ENCODE data around the gene PRAMEF20. TPM values are rescaled to one million over a fixed set of nuclear protein-coding genes. Genes with fewer than 3 reads are reported as not detected.

PRAMEF20 gene
- total RNA-seq, 2 donors from 2014 or later = not detected

DNA sequence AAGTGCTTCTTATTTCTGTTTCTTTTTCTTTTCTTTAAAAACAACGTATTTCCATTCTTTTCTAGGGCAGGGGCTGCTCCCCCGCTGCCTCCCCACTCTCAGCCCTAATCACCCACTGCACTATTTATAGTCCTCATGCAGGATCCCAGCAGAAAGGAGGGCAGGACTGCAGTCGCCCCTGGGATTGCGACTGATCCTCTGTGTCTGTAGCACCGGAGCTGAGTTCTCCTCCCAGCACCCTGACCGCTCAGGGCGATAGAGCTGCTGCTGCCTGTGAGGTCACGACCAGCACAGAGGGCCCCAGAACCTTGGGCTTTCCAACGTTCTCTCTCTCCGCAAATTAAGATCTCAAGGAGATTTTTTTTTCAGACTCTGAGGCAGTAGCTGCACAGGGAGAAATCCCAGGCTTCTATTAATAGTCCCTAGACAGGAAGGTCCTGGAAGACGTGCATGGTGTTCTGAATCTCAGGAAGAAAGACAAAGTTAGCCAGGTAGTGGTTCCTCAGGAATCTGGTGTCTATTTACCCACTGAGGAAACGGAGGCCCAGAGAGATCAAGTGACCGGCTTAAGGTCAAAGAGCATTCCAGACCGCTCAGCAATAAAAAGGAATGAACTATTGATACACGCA is 46.8 kb downstream of the PRAMEF20 start:
- Histone ChIP-seq H3K4me1 (ENCODE audit: control insufficient read depth, insufficient read depth, low read length) (no peaks in the 10 kb centered on the region), H3K9ac (ENCODE audit: extremely low read depth, low read length, poor library complexity, severe bottlenecking) (no peak overlapping the region), H3K9me3 (ENCODE audit: control insufficient read depth, low read length) (no peaks in the 10 kb centered on the region), H3K27me3 (ENCODE audit: control insufficient read depth, insufficient read depth, low read length, poor library complexity, severe bottlenecking) (no peaks in the 10 kb centered on the region), H3K4me3 (ENCODE audit: low read length) (no peak overlapping the region), H3K27ac (ENCODE audit: low read depth, low read length) (no peak overlapping the region), H3K36me3 (ENCODE audit: control insufficient read depth, insufficient read depth, low read length) (no peaks in the 10 kb centered on the region)
- TF ChIP-seq, protein P1, sequence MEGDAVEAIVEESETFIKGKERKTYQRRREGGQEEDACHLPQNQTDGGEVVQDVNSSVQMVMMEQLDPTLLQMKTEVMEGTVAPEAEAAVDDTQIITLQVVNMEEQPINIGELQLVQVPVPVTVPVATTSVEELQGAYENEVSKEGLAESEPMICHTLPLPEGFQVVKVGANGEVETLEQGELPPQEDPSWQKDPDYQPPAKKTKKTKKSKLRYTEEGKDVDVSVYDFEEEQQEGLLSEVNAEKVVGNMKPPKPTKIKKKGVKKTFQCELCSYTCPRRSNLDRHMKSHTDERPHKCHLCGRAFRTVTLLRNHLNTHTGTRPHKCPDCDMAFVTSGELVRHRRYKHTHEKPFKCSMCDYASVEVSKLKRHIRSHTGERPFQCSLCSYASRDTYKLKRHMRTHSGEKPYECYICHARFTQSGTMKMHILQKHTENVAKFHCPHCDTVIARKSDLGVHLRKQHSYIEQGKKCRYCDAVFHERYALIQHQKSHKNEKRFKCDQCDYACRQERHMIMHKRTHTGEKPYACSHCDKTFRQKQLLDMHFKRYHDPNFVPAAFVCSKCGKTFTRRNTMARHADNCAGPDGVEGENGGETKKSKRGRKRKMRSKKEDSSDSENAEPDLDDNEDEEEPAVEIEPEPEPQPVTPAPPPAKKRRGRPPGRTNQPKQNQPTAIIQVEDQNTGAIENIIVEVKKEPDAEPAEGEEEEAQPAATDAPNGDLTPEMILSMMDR (conservative IDR thresholded peaks at IDR 0.05) = no peak
- peaks cover 4% of the 10 kb centered on the region for H3K27me3 Mint-ChIP-seq (ENCODE audit: insufficient read depth)
- no peaks in the 10 kb centered on the region for H3K4me1 Mint-ChIP-seq
- 67 to 76% methylated on average over 14 to 15 of the region's 15 CpGs for WGBS, 2 experiments (ENCODE audit: insufficient coverage in 1 of 2, insufficient read length in 1 of 2)
- H3K9me3 Mint-ChIP-seq = peaks cover 73% of the 10 kb centered on the region
- no peak overlapping the region for H3K4me3 Mint-ChIP-seq
- H3K27ac Mint-ChIP-seq = no peak overlapping the region
- H3K36me3 Mint-ChIP-seq (ENCODE audit: low read depth) = no peaks in the 10 kb centered on the region
- DNase-seq = no peak

DNA sequence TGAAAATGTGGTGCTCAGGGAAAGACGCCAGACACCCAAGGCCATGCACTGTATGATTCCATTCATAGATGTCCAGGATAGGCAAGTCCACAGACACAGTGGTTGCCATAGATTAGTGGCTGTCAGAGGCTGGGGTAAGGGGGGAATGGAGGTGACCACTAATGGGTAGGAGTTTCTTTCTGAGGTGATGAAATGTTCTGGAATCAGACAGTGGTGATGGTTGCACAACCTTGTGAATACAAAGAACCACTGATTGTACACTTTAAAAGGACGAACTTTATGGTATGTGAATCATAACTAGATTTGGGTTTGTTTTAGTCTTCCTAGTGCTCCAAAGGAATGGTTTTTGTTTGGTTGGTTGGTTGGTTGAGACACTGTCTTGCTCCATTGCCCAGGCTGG is 51.7 kb downstream of the PRAMEF20 start:
- no peak overlapping the region for H3K27ac ChIP-seq (ENCODE audit: low read depth, low read length)
- no peaks in the 10 kb centered on the region for H3K36me3 ChIP-seq (ENCODE audit: control insufficient read depth, insufficient read depth, low read length)
- H3K4me3 ChIP-seq (ENCODE audit: low read length) = no peak overlapping the region
- no peak for DNase-seq
- H3K27me3 ChIP-seq (ENCODE audit: control insufficient read depth, insufficient read depth, low read length, poor library complexity, severe bottlenecking) = no peaks in the 10 kb centered on the region
- WGBS, 2 experiments (ENCODE audit: insufficient coverage in 1 of 2, insufficient read length in 1 of 2) = 81 to 100% methylated on average over 1 to 2 of the region's 2 CpGs
- Mint-ChIP-seq H3K36me3 (ENCODE audit: low read depth) (no peaks in the 10 kb centered on the region), H3K4me1 (no peaks in the 10 kb centered on the region), H3K27me3 (ENCODE audit: insufficient read depth) (peaks cover 8% of the 10 kb centered on the region), H3K9me3 (peaks cover 55% of the 10 kb centered on the region), H3K4me3 (no peak overlapping the region), H3K27ac (no peak overlapping the region)
- TF ChIP-seq, protein P1 (conservative IDR thresholded peaks at IDR 0.05) = no peak
- H3K9ac ChIP-seq (ENCODE audit: extremely low read depth, low read length, poor library complexity, severe bottlenecking) = no peak overlapping the region
- H3K4me1 ChIP-seq (ENCODE audit: control insufficient read depth, insufficient read depth, low read length) = no peaks in the 10 kb centered on the region
- H3K9me3 ChIP-seq (ENCODE audit: control insufficient read depth, low read length) = no peaks in the 10 kb centered on the region

DNA sequence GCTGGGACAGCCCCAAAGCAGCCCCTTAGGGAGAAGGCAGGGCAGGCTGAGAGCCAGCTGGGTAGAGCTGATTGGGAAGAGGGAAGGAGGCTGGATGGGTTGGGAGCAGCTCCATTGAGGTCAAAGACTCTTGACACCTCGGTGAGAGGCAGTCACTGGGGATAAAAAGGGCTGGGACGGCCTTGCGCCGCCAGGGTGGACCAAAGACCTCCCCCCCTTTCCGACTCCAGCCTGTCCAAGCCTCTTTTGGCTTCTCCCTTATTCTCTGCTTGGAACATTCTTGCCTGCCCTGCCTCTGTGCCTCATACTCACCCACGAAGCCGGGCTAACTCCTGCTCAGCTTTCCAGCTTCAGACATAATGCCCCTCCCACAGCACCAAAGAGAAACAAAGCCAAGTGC is 52.4 kb downstream of the PRAMEF20 start:
- H3K9me3 ChIP-seq (ENCODE audit: control insufficient read depth, low read length) = no peaks in the 10 kb centered on the region
- no peak overlapping the region for H3K9ac ChIP-seq (ENCODE audit: extremely low read depth, low read length, poor library complexity, severe bottlenecking)
- Mint-ChIP-seq H3K9me3 (peaks cover 48% of the 10 kb centered on the region), H3K27me3 (ENCODE audit: insufficient read depth) (peaks cover 8% of the 10 kb centered on the region), H3K4me3 (no peak overlapping the region), H3K4me1 (no peaks in the 10 kb centered on the region), H3K27ac (no peak overlapping the region), H3K36me3 (ENCODE audit: low read depth) (no peaks in the 10 kb centered on the region)
- H3K27me3 ChIP-seq (ENCODE audit: control insufficient read depth, insufficient read depth, low read length, poor library complexity, severe bottlenecking) = no peaks in the 10 kb centered on the region
- H3K4me1 ChIP-seq (ENCODE audit: control insufficient read depth, insufficient read depth, low read length) = no peaks in the 10 kb centered on the region
- TF ChIP-seq, protein P1 (conservative IDR thresholded peaks at IDR 0.05) = no peak
- WGBS, 2 experiments (ENCODE audit: insufficient coverage in 1 of 2, insufficient read length in 1 of 2) = 79 to 85% methylated on average over 7 of the region's 7 CpGs
- DNase-seq = no peak
- H3K36me3 ChIP-seq (ENCODE audit: control insufficient read depth, insufficient read depth, low read length) = no peaks in the 10 kb centered on the region
- no peak overlapping the region for H3K27ac ChIP-seq (ENCODE audit: low read depth, low read length)
- H3K4me3 ChIP-seq (ENCODE audit: low read length) = no peak overlapping the region
